VCaP (cell line): ENCODE measurements around the gene UBE3D.
"Not testable (repeated sequence)": the region's sequence is repeated elsewhere in the genome, so short reads cannot be mapped to it uniquely, and the experiment has no call there.

Source experiments
- H3K27ac ChIP-seq: fragments of 450-650 bp; 2 replicates; pipeline ENCODE4 v1.5.1; 2017
- TF ChIP-seq, protein P1 (sequence below): fragments of 450-650 bp; conservative IDR thresholded peaks from 2 replicates; pipeline ENCODE4 v1.5.1; 2017; ENCODE audit warnings: mild to moderate bottlenecking, moderate library complexity

The UBE3D gene

GRCh38 chr6:82861121-82861520, 204.5 kb downstream of the UBE3D start:
- H3K27ac ChIP-seq = no peak overlapping the region

DNA sequence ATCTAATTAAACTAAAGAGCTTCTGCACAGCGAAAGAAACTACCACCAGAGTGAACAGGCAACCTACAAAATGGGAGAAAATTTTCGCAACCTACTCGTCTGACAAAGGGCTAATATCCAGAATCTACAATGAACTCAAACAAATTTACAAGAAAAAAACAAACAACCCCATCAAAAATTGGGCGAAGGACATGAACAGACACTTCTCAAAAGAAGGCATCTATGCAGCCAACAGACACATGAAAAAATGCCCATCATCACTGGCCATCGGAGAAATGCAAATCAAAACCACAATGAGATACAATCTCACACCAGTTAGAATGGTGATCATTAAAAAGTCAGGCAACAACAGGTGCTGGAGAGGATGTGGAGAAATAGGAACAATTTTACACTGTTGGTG, 209.6 kb downstream of the UBE3D start:
- H3K27ac ChIP-seq = not testable (repeated sequence)

More at GRCh38 chr6:82861121-82861520, 204.5 kb downstream of the UBE3D start:
- TF ChIP-seq, protein P1, sequence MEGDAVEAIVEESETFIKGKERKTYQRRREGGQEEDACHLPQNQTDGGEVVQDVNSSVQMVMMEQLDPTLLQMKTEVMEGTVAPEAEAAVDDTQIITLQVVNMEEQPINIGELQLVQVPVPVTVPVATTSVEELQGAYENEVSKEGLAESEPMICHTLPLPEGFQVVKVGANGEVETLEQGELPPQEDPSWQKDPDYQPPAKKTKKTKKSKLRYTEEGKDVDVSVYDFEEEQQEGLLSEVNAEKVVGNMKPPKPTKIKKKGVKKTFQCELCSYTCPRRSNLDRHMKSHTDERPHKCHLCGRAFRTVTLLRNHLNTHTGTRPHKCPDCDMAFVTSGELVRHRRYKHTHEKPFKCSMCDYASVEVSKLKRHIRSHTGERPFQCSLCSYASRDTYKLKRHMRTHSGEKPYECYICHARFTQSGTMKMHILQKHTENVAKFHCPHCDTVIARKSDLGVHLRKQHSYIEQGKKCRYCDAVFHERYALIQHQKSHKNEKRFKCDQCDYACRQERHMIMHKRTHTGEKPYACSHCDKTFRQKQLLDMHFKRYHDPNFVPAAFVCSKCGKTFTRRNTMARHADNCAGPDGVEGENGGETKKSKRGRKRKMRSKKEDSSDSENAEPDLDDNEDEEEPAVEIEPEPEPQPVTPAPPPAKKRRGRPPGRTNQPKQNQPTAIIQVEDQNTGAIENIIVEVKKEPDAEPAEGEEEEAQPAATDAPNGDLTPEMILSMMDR = no peak

DNA sequence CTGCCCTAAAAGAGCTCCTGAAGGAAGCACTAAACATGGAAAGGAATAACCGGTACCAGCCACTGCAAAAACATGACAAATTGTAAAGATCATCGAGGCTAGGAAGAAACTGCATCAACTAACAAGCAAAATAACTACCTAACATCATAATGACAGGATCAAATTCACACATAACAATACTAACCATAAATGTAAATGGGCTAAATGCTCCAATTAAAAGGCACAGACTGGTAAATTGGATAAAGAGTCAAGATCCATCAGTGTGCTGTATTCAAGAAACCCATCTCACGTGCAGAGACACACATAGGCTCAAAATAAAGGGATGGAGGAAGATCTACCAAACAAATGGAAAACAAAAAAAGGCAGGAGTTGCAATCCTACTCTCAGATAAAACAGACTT, 212.7 kb downstream of the UBE3D start:
- not testable (repeated sequence) for H3K27ac ChIP-seq

GRCh38 chr6:82843291-82843885, 222.3 kb downstream of the UBE3D start:
- H3K27ac ChIP-seq = no peak overlapping the region
- TF ChIP-seq, protein P1 = no peak

DNA sequence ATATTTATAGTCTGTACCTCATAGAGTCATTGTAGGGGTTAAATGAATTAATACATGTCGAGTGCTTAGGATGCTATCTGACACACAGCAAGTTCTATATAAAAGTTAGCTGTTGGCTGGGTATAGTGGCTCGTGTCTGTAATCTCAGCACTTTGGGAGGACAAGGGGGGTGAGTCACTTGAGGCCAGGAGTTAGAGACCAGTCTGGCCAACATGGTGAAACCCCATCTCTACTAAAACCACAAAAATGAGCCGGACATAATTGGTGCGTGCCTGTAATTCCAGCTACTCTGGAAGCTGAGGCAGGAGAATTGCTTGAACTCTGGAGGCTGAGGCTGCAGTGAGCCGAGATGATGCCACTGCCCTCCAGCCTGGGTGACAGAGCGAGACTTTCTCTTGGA, 222.9 kb downstream of the UBE3D start:
- TF ChIP-seq, protein P1 = no peak
- H3K27ac ChIP-seq = no peak overlapping the region
